ENCODE results near the gene ZNF420.
A peak's percentile ranks its signal among the peaks of the same experiment; 100 is the strongest.
"Not testable (repeated sequence)": the region's sequence is repeated elsewhere in the genome, so short reads cannot be mapped to it uniquely, and the experiment has no call there.

Gene ZNF420

DNA sequence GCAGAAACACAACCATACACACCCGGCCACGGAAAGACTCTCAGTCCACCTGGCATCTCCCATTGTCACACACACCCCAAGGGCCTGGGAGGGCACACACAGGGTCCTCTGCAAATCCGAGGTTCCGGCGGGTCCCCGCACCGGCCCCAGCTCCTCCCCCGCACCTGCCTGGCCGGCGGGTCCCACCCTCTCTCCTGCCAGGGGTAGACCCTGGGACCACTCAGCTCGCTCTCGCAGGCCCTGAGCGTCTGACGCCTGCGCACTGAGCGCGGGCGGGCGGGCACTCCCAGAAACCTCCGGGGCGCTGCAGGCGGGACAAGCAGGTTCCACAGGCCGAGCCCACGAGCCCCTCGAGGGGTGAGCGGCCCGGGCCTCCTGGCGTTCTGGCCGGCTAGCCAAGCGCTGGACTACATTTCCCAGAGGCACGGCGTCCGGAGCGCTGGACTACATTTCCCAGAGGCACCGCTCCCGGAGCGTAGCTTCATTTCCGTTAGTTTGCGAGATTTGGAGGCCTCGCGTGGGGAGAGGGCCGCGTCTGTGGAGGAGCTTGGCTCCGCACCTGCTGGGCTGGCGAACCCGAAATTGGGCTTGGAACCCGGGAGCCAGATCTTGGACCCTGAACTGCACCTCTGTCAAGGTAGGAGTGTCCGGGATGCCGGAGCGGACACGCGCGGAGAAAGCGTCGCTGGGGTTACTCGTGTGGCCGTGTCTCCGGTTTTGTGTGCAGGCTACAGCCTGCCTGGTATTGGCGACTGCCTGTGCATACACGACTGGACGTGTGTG lies at the start of gene ZNF420:
TSS of gene ZNF420 (plus strand) at position 500 of the 783 bp plus-strand sequence. CDS start 10,686 bp downstream, outside the sequence.
- DNase-seq: peak; percentile 94

- no peak for DNase-seq
These were observed 33.1 kb upstream of the ZNF420 start for GRCh38 chr19:37045140-37045539.

DNA sequence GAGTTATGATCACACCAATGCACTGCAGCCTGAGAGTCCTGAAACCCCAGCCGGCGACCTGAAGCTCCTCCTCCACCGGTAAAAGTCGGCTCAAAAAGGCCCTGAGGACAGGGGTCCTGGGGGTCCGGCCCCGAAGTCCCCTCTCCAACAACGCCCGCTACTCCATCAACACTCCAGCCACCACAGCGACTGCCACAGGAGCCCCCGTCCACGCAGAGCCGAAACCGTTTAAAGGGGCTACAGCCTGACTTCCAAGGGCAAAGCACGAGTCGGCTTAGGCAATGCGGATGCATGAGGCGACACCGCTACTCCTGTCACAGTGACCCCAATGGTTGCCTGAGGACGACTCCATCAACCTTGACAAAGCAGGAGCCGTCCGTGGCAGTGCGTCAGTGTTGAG lies 22.9 kb upstream of the ZNF420 start:
- DNase-seq: no peak

- no peak for DNase-seq
These were observed 21.5 kb upstream of the ZNF420 start for GRCh38 chr19:37056776-37057175.

GRCh38 chr19:37059142-37059541 lies 19.1 kb upstream of the ZNF420 start:
- no peak for DNase-seq

GRCh38 chr19:37064886-37065285 lies 13.3 kb upstream of the ZNF420 start:
- not testable (repeated sequence) for DNase-seq

GRCh38 chr19:37074111-37074510 lies 4.1 kb upstream of the ZNF420 start:
- no peak for DNase-seq

- no peak for DNase-seq
These were observed 3.3 kb upstream of the ZNF420 start for GRCh38 chr19:37074819-37075362.

- DNase-seq: not testable (repeated sequence)
These were observed 1.7 kb upstream of the ZNF420 start for GRCh38 chr19:37076524-37076923.

- DNase-seq: no peak
These were observed 716 bp upstream of the ZNF420 start for GRCh38 chr19:37077501-37077933.

DNA sequence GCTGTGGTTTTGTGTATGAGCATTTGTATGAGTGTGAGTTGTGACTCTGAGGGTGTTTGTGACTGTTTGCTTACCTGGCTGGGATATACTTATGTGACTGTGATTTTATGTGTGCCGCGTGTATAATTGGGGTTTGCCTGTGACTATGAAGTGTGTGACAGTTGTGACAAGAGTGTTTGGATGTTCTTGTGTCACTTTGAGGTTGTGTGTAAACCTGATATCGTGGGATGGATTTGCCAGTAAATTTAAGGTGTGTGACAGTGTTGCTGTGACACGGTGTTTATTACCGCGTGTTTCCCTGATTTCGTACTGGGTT lies 442 bp downstream of the ZNF420 start:
- DNase-seq: no peak

GRCh38 chr19:37079238-37079637 lies 1.0 kb downstream of the ZNF420 start:
- no peak for DNase-seq

GRCh38 chr19:37082307-37082706 lies 4.1 kb downstream of the ZNF420 start:
- DNase-seq: no peak

DNA sequence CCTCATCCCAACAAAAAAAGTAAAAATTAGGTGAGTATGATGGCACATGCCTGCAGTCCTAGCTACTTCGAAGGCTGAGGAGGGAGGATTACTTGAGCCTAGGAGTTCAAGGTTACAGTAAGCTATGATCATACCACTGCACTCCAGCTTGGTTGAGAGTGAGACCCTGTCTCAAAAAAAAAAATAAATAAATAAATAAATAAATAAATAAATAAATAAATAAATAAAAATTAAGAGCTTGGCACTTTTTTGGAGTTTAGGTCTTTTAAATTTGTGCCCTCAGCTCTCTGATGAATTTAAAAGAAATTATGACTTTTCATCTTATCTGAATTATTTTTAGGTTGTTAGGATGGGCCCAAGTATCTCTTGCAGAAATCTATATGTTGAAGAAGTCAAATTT lies 8.9 kb downstream of the ZNF420 start:
- no peak for DNase-seq

DNA sequence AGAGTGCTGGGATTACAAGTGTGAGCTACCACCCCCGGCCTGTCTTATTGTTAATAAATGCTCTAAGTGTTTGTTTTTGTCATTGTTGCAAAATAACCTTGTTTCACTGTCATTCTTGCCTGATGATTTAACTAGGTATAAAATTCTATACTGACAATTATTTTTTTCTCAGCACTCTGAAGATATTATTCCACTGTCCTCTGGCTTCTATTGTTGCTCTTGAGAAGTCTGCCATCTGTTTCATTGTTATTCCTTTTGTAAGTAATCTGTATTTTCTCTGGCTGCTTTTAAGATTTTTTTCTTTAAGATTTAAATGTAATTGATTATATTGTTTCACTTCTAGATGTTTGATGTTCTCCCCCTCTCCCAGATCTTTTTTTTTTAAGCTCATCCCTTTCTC lies 17.6 kb downstream of the ZNF420 start:
- no peak for DNase-seq

- DNase-seq: no peak
These were observed 20.3 kb downstream of the ZNF420 start for GRCh38 chr19:37098570-37098969.

DNA sequence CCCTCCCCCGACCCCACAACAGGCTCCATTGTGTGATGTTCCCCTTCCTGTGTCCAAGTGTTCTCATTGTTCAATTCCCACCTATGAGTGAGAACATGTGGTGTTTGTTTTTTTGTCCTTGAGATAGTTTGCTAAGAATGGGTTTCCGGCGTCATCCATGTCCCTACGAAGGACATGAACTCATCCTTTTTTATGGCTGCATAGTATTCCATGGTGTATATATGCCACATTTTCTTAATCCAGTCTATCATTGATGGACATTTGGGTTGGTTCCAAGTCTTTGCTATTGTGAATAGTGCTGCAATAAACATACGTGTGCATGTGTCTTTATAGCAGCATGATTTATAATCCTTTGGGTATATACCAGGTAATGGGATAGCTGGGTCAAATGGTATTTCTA lies 25.9 kb downstream of the ZNF420 start:
- DNase-seq: not testable (repeated sequence)

- not testable (repeated sequence) for DNase-seq
These were observed 33.5 kb downstream of the ZNF420 start for GRCh38 chr19:37111753-37112152.

- DNase-seq: no peak
These were observed 35.8 kb downstream of the ZNF420 start for GRCh38 chr19:37114001-37114400.

- not testable (repeated sequence) for DNase-seq
These were observed 43.9 kb downstream of the ZNF420 start for GRCh38 chr19:37122093-37122492.

- DNase-seq: no peak
These were observed 50.0 kb downstream of the ZNF420 start for GRCh38 chr19:37127999-37128820.

DNA sequence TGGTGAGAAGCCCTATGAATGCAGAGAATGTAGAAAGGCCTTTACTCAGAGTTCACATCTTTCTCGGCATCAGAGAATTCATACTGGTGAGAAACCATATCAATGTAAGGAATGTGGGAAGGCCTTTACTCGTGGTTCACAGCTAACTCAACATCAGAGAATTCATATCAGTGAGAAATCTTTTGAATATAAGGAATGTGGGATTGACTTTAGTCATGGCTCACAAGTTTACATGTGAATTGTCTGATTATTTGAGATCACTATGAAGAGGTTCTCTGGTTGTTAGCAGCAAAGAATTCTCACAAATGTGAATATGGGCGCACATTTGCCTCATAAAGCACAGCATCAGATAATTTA lies 50.6 kb downstream of the ZNF420 start:
- DNase-seq: no peak

DNA sequence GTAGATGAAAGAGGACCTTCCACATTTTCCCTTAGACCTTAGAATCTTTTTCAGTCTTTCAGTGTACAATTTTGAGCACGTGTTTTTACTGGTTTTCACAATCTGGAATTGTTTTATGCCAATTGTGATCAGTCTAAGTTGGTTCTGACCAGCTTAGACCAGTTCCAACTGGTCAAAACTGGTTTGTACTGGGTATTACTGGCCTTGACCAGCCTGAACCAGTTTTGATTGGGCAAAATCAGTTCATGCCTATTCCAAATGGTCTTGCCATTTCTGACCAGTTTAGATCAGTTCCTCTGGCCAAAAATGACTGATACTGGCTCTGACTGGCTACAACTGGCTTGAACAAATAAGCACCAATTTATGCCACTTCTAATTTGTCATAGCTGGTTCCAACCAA lies 57.9 kb downstream of the ZNF420 start:
- no peak for DNase-seq

- DNase-seq: no peak
These were observed 70.0 kb downstream of the ZNF420 start for GRCh38 chr19:37148214-37148613.

Measured in NCI-H2029 (cell line).